C4-2B (cell line): ENCODE data around the gene GNG3.

ENCODE experiments used
- CTCF ChIP-seq: fragments of 450-650 bp; conservative IDR thresholded peaks from 2 replicates; pipeline ENCODE4 v1.5.1; 2017; ENCODE audit warnings: mild to moderate bottlenecking
- ZFX ChIP-seq: fragments of 450-650 bp; IDR thresholded peaks from 2 replicates; pipeline ENCODE4 v1.6.1; 2017

GRCh38 chr11:62667460-62667859, 40.0 kb upstream of the GNG3 start:
- TF ChIP-seq CTCF = no peak
- TF ChIP-seq ZFX = no peak
